ENCODE measurements around the gene HAUS6.

Gene HAUS6

GRCh38 chr9:19018201-19018600 is 84.5 kb downstream of the HAUS6 start:
- Histone ChIP-seq H3K27ac (ENCODE audit: low read depth, low read length, poor library complexity, severe bottlenecking) (no peak overlapping the region), H3K9ac (ENCODE audit: low read length) (no peak overlapping the region), H4K20me1 (ENCODE audit: insufficient read depth, low read length) (no peaks in the 10 kb centered on the region)

GRCh38 chr9:19009391-19009965 is 93.2 kb downstream of the HAUS6 start:
- no peak overlapping the region for H2AFZ ChIP-seq (ENCODE audit: low read length)
- H3K9ac ChIP-seq (ENCODE audit: low read length): no peak overlapping the region
- no peak for TF ChIP-seq EZH2 (IDR thresholded peaks at IDR 0.05; ENCODE audit: borderline replicate concordance, low read length)
- no peak for TF ChIP-seq CTCF (IDR thresholded peaks at IDR 0.05; ENCODE audit: low read length)
- H3K27ac ChIP-seq (ENCODE audit: low read depth, low read length, poor library complexity, severe bottlenecking): no peak overlapping the region
- no peaks in the 10 kb centered on the region for H3K9me2 ChIP-seq (ENCODE audit: low read depth, low read length)
- no peaks in the 10 kb centered on the region for H3K79me2 ChIP-seq (ENCODE audit: insufficient read depth, low read length)
- H3F3A ChIP-seq (ENCODE audit: insufficient read depth, low read length): no peaks in the 10 kb centered on the region
- no peaks in the 10 kb centered on the region for H4K20me1 ChIP-seq (ENCODE audit: insufficient read depth, low read length)
- no peaks in the 10 kb centered on the region for H3K9me3 ChIP-seq (ENCODE audit: low read length)
- H3K36me3 ChIP-seq (ENCODE audit: insufficient read depth, low read length): no peaks in the 10 kb centered on the region
- H3K4me3 ChIP-seq (ENCODE audit: low read depth, low read length, poor library complexity, severe bottlenecking): no peak overlapping the region
- no peaks in the 10 kb centered on the region for H3K4me1 ChIP-seq (ENCODE audit: insufficient read depth, low read length, severe bottlenecking)
- H3K4me2 ChIP-seq (ENCODE audit: low read length): no peak overlapping the region
- H3K27me3 ChIP-seq (ENCODE audit: insufficient read depth, low read length): no peaks in the 10 kb centered on the region

More at GRCh38 chr9:19018201-19018600, 84.5 kb downstream of the HAUS6 start:
- no peak overlapping the region for H3K4me2 ChIP-seq (ENCODE audit: low read length)
- no peaks in the 10 kb centered on the region for H3K79me2 ChIP-seq (ENCODE audit: insufficient read depth, low read length)
- no peaks in the 10 kb centered on the region for H3F3A ChIP-seq (ENCODE audit: insufficient read depth, low read length)
- peaks cover 4% of the 10 kb centered on the region; the same call in 1 of the 2 replicates for H3K27me3 ChIP-seq (ENCODE audit: insufficient read depth, low read length)
- no peaks in the 10 kb centered on the region for H3K9me3 ChIP-seq (ENCODE audit: low read length)
- H2AFZ ChIP-seq (ENCODE audit: low read length): no peak overlapping the region
- no peaks in the 10 kb centered on the region for H3K36me3 ChIP-seq (ENCODE audit: insufficient read depth, low read length)
- no peaks in the 10 kb centered on the region for H3K9me2 ChIP-seq (ENCODE audit: low read depth, low read length)
- no peak overlapping the region for H3K4me3 ChIP-seq (ENCODE audit: low read depth, low read length, poor library complexity, severe bottlenecking)
- no peak for TF ChIP-seq CTCF (IDR thresholded peaks at IDR 0.05; ENCODE audit: low read length)
- TF ChIP-seq EZH2 (IDR thresholded peaks at IDR 0.05; ENCODE audit: borderline replicate concordance, low read length): no peak
- H3K4me1 ChIP-seq (ENCODE audit: insufficient read depth, low read length, severe bottlenecking): no peaks in the 10 kb centered on the region

Measured in OCI-LY1 (cell line).